GM11168 (cell line): ENCODE measurements around the gene PDCD11.
"Not testable (repeated sequence)": the region's sequence is repeated elsewhere in the genome, so short reads cannot be mapped to it uniquely, and the experiment has no call there.

Source experiments
- in situ Hi-C: fragments of 300-500 bp; cut with MboI; formaldehyde crosslinking; loops from one replicate; pipeline ENCODE4 v1.12.0; 2022; ENCODE audit warnings: low sequenced_read_pairs; ENCODE audit not compliant: unreplicated experiment

The PDCD11 gene, protein sequence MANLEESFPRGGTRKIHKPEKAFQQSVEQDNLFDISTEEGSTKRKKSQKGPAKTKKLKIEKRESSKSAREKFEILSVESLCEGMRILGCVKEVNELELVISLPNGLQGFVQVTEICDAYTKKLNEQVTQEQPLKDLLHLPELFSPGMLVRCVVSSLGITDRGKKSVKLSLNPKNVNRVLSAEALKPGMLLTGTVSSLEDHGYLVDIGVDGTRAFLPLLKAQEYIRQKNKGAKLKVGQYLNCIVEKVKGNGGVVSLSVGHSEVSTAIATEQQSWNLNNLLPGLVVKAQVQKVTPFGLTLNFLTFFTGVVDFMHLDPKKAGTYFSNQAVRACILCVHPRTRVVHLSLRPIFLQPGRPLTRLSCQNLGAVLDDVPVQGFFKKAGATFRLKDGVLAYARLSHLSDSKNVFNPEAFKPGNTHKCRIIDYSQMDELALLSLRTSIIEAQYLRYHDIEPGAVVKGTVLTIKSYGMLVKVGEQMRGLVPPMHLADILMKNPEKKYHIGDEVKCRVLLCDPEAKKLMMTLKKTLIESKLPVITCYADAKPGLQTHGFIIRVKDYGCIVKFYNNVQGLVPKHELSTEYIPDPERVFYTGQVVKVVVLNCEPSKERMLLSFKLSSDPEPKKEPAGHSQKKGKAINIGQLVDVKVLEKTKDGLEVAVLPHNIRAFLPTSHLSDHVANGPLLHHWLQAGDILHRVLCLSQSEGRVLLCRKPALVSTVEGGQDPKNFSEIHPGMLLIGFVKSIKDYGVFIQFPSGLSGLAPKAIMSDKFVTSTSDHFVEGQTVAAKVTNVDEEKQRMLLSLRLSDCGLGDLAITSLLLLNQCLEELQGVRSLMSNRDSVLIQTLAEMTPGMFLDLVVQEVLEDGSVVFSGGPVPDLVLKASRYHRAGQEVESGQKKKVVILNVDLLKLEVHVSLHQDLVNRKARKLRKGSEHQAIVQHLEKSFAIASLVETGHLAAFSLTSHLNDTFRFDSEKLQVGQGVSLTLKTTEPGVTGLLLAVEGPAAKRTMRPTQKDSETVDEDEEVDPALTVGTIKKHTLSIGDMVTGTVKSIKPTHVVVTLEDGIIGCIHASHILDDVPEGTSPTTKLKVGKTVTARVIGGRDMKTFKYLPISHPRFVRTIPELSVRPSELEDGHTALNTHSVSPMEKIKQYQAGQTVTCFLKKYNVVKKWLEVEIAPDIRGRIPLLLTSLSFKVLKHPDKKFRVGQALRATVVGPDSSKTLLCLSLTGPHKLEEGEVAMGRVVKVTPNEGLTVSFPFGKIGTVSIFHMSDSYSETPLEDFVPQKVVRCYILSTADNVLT (N-terminal part only)

DNA sequence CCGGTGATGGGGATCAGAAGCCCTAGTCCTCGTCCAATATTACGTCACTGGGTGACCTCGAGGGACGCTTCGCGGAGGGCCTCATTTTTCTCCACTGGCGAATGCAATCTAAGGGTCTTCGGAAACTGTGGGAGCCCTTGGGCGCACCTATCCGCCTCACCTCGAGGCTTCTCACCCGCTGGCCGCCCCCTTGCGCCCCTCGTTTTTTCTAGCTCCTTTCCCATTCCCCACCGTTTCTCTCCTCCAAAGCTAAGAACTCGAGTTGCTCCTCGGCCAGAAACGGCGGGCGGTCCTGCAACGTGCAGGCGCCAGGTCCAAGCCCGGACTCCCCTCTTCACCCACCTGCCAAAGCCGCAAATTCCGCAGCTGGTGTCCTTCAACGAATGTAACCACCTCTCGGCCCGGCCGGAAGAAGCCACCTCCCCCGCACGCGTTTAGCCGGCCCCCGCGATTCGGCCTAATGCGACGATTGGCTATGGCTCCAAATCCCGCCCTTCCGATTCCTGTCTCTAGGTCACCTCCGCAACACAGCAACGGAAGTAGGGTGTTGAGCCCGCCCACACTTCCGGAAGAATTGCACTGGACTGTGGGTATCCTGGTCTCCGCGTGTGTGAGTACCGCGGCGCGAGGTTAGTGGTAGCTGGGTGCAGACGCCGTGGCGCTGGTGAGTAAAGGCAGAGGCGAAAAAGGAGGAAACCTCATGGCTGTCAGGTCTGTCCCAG lies at the start of gene PDCD11, which contains the start of gene ATP5MK:
Gene PDCD11, plus strand, starts transcription at position 560 of the 722 bp plus-strand sequence. CDS start 1,801 bp downstream, outside the sequence.
Gene ATP5MK, minus strand, starts transcription at position 409 of the 722 bp plus-strand sequence. CDS start 4,018 bp downstream, outside the sequence.
- in situ Hi-C loops, result no loop called here

DNA sequence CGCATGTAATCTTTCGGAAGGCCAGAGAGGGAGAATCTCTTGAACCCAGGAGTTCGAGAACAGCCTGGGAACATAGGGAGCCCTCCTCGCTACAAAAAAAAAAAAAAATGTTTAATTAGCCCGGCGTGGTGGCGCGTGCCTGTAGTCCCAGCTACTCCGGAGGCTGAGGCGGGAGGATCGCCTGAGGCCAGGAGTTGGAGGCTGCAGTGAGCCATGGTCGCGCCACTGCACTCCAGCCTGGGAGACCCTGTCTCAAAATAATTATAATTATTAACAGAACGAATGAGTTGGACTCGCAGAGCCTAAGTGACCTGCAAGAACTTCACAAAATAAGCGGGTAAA lies 46.3 kb upstream of the PDCD11 start:
- in situ Hi-C loops, result no loop called here

GRCh38 chr10:103350517-103351260 lies 45.7 kb upstream of the PDCD11 start, which contains the start of gene PCGF6:
TSS of gene PCGF6 (minus strand) at chr10:103351140. CDS start at chr10:103351066, 74 bp downstream.
- in situ Hi-C loops, result no loop called here

DNA sequence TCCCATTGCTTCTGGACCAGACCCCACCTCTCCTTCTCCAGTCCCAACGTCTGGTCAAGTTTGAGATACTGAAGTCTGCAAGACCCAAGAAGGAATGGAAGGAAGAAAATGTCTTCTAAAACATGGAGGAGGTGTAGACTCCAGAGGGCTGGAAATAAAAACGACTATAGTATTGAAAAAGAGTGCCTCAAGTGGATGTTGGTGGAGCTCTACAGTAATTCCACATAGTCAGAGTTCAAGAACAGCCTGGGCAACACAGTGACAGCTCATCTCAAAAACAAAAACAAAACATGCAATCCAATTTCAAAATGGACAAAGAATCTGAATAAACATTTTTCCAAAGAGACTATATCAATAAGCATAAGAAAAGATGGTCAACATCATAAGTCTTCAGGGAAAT lies 43.1 kb upstream of the PDCD11 start:
- in situ Hi-C loops, result no loop called here

DNA sequence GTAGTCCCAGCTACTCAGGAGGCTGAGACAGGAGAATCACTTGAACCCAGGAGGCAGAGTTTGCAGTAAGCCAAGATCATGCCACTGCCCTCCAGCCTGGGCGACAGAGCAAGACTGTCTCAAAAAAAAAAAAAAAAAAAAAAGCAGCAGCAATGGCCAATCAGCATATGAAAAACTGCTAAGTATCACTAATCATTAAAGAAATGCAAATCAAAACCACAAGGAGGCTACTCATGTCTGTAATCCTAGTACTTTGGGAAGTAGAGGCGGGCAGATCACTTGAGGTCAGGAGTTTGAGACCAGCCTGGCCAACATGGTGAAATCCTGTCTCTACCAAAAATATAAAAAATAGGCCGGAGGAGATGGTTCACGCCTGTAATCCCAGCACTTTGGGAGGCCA lies 41.9 kb upstream of the PDCD11 start:
- in situ Hi-C loops, result not testable (repeated sequence)

- in situ Hi-C loops, result no loop called here
Observed at GRCh38 chr10:103355906-103356599, 40.4 kb upstream of the PDCD11 start.

DNA sequence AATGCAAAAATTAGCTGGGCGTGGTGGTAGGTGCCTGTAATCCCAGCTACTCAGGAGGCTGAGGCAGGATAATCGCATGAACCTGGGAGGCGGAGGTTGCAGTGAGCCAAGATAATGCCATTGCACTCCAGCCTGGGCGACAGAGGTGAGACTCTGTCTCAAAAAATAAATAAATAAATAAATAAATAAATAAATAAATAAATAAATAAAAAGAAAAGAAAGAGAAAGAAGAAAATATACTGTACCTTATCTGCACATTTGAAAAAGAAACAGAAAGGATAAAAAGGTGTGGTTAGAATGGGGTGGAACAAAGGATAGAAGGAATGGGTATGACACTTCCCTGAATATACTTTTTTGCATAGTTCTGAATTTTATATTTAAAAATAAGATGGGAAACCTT lies 36.9 kb upstream of the PDCD11 start:
- in situ Hi-C loops, result not testable (repeated sequence)

GRCh38 chr10:103360791-103361190 lies 35.6 kb upstream of the PDCD11 start:
- in situ Hi-C loops, result not testable (repeated sequence)

GRCh38 chr10:103367379-103367781 lies 29.0 kb upstream of the PDCD11 start:
- in situ Hi-C loops, result no loop called here

- in situ Hi-C loops, result no loop called here
Observed at GRCh38 chr10:103367782-103368518, 28.5 kb upstream of the PDCD11 start, which contains the start of gene TAF5. TSS of gene TAF5 (plus strand) at chr10:103367976. CDS start at chr10:103367990, 14 bp downstream.

GRCh38 chr10:103373544-103373943 lies 22.9 kb upstream of the PDCD11 start:
- in situ Hi-C loops, result no loop called here

DNA sequence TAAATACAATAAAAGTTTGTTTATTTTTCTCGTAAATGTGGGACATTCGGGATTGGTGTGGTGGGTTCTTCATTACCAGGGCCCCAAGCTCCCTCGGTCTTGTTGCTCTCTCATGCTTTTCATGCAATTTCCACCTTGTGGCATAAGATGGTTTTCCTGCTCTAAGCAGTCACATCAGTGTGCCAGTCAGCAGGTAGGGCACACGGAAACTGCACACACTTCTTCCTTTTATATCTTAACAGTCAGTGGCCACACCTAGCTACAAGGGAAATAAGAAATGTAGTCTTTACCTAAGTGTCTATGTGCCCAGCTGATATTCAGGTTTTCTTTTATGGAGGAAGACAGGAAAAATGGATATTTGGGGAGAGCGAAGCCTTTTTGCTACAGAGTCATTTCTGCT lies 22.2 kb upstream of the PDCD11 start:
- in situ Hi-C loops, result no loop called here

DNA sequence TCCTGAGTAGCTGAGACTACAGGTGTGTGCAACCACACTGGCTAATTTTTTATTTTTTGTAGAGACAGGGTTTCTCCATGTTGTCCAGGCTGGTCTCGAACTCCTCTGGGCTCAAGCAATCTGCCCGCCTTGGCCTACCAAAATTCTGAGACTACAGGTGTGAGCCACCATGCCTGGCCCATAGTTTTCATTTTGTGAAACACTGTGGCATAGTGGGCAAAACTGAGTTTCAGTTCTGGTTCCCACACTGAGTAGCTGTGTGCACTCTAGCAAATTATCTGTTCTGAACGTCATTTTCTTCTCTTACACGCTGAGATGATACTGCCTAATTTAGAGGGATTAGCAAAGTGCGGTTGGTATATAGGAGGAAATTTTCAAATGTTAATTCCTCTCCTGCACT lies 13.7 kb upstream of the PDCD11 start:
- in situ Hi-C loops, result no loop called here

DNA sequence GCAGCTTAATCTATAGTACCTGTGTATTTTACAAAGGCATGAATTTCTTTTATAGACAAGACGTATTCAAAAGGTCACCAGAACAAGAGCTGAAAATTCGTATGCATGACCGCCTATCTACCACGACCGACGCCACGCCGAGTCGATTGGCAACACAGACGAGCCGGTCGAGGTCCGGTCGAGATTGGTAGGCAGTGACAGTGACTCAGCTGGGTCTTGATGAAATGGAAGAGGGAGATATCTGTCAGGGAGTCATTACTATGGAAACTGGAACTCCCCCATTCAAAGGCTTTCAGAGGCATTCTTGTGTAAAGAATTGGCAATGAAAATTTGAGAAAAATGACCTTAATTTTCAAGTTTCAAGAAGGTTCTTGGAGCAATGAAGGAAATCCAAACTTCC lies 2.2 kb upstream of the PDCD11 start:
- in situ Hi-C loops, result no loop called here

DNA sequence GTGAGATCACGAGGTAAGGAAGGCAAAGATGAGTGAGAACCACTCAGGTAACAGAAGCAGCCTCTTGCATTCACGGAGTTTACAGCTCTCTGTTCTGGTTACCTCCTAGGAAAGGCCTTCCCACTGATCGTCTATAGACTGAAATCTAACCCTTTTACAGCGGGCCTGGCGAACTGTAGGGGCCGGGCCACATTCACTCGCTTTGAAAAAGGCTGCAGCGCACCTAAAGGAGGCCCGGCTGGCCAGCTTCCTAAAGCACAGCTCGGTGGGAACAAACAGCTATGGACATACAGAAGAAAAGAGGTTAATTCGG lies 716 bp upstream of the PDCD11 start:
- in situ Hi-C loops, result no loop called here

DNA sequence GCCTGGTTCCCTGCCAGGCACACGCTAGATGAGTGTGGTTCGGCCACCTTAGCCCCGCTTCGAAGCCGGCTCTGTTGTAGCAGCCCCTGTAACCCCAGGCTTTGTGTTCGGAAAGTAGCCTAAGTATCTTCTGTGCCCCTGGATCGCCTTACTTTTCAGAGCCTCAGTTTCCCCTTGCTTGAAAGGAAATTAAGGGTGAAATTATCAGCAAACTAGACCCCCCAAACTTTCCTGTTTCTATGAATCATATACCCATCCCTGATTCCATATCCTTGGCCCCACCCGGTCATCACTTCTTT lies 312 bp downstream of the PDCD11 start:
- in situ Hi-C loops, result no loop called here

- in situ Hi-C loops, result no loop called here
Observed at GRCh38 chr10:103397191-103397825, 882 bp downstream of the PDCD11 start.
